Hepatocyte (in vitro differentiated cells): ENCODE results near the gene RNF149.

ENCODE experiments used
- CTCF ChIP-seq: fragments of 200-600 bp; sonication (generic); IDR thresholded peaks from 2 replicates; pipeline ENCODE4 v1.5.1; 2016; ENCODE audit warnings: antibody characterized with exemption, mild to moderate bottlenecking; ENCODE audit not compliant: poor library complexity
- EZH2 ChIP-seq: fragments of 200-600 bp; sonication (generic); IDR thresholded peaks from 2 replicates; pipeline ENCODE4 v1.6.1; 2016; ENCODE audit warnings: antibody characterized with exemption, mild to moderate bottlenecking, borderline replicate concordance

DNA sequence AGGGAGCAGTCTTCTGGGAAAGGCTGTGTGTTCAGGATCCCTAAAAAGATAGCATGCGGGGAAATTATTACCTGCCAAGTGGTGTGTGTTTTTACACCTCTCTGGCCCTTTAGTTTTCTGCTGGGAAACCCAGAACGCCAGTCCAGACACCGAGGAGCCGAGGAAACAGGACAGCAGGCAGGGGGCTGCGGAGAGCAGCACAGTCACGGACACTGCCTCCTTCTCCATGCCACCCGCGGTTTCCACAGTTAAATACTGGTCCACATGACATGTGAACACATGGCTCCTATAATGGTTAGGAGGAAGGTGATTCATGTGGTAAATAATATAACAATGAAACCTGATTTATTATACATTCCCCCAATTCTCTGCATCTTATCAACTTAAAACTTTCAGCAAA lies 35.4 kb downstream of the RNF149 start:
- TF ChIP-seq CTCF: no peak
- TF ChIP-seq EZH2: no peak
